ENCODE measurements around the gene CCDC184. TPM values are rescaled to one million over a fixed set of nuclear protein-coding genes. Genes with fewer than 3 reads are reported as not detected.

The CCDC184 gene
- total RNA-seq, 1 experiment from 2014 or later = 0.13 TPM

DNA sequence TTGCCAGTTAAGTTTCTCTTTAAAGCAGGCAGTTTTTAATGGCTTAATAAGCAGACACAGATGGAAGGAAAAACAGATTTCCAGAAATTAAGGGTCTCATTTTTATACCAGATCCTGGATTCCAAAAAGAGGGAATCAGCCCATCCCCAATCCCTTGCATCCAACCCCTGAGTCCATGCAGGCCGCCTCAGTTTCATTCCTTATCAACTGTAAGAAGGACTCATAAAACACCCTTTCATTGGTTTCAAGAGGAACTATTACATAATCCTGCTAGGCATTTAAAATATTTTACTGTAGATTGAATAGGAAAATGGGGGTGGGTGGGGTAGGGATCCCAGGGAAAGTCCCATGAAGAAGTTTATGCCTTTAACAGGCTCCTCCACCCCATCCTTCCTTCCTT is 9.4 kb downstream of the CCDC184 start:
- Histone ChIP-seq H3K4ac (ENCODE audit: low read depth, low read length) (no peak overlapping the region), H3K4me1 (ENCODE audit: insufficient read depth, low read length) (no peaks in the 10 kb centered on the region), H2AK5ac (ENCODE audit: insufficient read length, low read length) (no peak overlapping the region), H2BK120ac (ENCODE audit: low read depth, low read length, poor library complexity, severe bottlenecking) (no peak overlapping the region), H4K5ac (ENCODE audit: insufficient read length, low read depth, low read length) (no peak overlapping the region), H4K8ac (replicated peaks; ENCODE audit: insufficient read length, low read depth, low read length) (no peak overlapping the region), H3K4me2 (ENCODE audit: insufficient read depth, insufficient read length, low read length) (no peak overlapping the region), H2BK15ac (ENCODE audit: low read depth, low read length) (no peak overlapping the region), H3K23me2 (ENCODE audit: insufficient read length, low read depth, low read length, poor library complexity, severe bottlenecking) (no peaks in the 10 kb centered on the region), H3K27me3 (ENCODE audit: insufficient read depth, low read length) (no peaks in the 10 kb centered on the region), H3K18ac (ENCODE audit: insufficient read length, low read depth, low read length) (no peak overlapping the region), H2BK20ac (ENCODE audit: low read depth, low read length, poor library complexity, severe bottlenecking) (no peak overlapping the region), H4K20me1 (ENCODE audit: control insufficient read depth, insufficient read depth, insufficient read length) (no peaks in the 10 kb centered on the region), H3K79me1 (ENCODE audit: insufficient read depth, low read depth, low read length, poor library complexity, severe bottlenecking) (no peaks in the 10 kb centered on the region), H4K91ac (ENCODE audit: insufficient read length, low read depth, low read length) (no peak overlapping the region), H3K79me2 (ENCODE audit: insufficient read depth, low read length) (no peaks in the 10 kb centered on the region), H3K14ac (ENCODE audit: insufficient read depth, low read length) (no peak overlapping the region), H3K9me3 (ENCODE audit: control insufficient read depth, low read depth, low read length) (no peaks in the 10 kb centered on the region), H3K27ac (ENCODE audit: insufficient read length, low read depth, low read length) (no peak overlapping the region), H2BK5ac (ENCODE audit: insufficient read length, low read length) (no peak overlapping the region), H3K23ac (ENCODE audit: insufficient read length, low read depth, low read length) (no peak overlapping the region), H3K9ac (ENCODE audit: extremely low read depth, insufficient read length, low read length) (no peak overlapping the region), H3T11ph (ENCODE audit: low read length) (no peak overlapping the region), H2AFZ (ENCODE audit: low read length) (no peak overlapping the region), H3K56ac (ENCODE audit: insufficient read length, low read depth, low read length) (no peak overlapping the region), H2BK12ac (ENCODE audit: insufficient read length, low read depth, low read length) (no peak overlapping the region)
- DNase-seq = no peak
- Mint-ChIP-seq H3K9me3 (no peaks in the 10 kb centered on the region), H3K27ac (no peak overlapping the region), H3K27me3 (ENCODE audit: low read depth) (peaks cover 79% of the 10 kb centered on the region), H3K4me3 (no peak overlapping the region), H3K36me3 (ENCODE audit: insufficient read depth in 1 of 3, low read depth in 3 of 3) (no peaks in the 10 kb centered on the region), H3K4me1 (peaks cover 7 to 9% of the 10 kb centered on the region in 2 experiments; a peak in 2 of 4 replicates)
- WGBS (ENCODE audit: extremely low coverage, insufficient read length, low lambda C conversion rate) = no CpG with 5 or more reads among the region's 1 CpG
- no peak for TF ChIP-seq CTCF (conservative IDR thresholded peaks at IDR 0.05)

Measured in H9 (cell line).